GM21786 (cell line): ENCODE measurements around the gene VSIG2.
"Not testable (repeated sequence)": the region's sequence is repeated elsewhere in the genome, so short reads cannot be mapped to it uniquely, and the experiment has no call there.

Experiments
- ATAC-seq: cut with Tn5 transposase; IDR thresholded peaks from one replicate; pipeline ENCODE4 v1.9.1; 2021; ENCODE audit not compliant: unreplicated experiment

VSIG2 gene, protein sequence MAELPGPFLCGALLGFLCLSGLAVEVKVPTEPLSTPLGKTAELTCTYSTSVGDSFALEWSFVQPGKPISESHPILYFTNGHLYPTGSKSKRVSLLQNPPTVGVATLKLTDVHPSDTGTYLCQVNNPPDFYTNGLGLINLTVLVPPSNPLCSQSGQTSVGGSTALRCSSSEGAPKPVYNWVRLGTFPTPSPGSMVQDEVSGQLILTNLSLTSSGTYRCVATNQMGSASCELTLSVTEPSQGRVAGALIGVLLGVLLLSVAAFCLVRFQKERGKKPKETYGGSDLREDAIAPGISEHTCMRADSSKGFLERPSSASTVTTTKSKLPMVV

DNA sequence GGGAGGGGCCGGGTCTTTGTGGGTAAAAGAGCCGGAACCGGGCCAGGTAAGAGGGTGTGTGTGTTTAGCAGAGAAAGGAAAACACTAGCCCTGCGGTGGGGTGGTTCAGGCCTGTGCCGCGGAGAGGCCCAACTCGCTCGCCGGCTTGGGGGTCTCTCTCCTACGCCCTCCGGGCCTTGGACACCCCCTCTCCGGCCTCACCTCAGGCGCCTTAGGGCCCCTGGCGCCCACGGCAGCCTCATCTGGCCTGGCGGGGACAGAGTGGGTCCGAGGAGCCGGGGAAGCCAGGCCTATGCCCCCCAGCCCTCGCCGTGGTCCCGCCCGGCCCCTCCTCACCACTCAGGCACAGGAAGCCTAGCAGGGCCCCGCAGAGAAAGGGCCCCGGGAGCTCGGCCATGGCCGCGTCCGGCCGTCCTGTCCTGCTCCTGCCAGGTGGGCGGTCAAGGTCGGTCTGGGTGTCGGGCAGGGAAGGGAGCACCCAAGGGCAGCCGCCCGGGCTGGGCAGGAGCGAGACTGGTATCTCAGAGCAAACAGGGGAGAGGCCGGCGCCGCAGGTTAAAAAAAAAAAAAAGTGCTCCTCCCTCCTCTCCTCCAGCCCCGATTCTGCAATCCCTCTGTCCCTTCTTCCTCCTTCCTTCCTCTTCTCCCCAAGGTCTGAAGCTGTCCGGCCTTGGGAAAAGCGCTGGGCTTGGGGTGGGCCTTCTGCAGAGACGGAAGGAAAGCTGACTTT, at the start of gene VSIG2:
TSS of gene VSIG2 (minus strand) at position 515 of the 730 bp plus-strand sequence. CDS start at position 397, 118 bp downstream.
- no peak for ATAC-seq

DNA sequence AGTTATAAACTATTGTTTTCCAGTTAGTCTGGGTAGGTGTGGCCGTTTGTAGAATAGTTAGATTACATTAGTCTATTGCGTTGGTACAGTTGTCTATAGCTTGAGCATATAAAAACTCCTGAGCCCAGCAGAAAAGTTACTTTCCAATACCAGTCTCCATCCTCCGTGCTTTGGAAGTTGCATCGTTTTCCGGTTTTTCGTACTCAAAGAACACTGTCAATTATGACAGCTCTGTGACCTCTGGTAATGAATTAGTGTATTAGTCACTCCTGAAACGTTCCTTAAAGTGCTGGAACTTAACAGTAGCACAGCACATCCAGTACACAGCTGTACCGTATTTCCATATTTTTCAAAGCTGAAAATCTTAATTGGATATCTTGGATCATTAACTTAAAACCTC, 49.0 kb upstream of the VSIG2 start:
- no peak for ATAC-seq

DNA sequence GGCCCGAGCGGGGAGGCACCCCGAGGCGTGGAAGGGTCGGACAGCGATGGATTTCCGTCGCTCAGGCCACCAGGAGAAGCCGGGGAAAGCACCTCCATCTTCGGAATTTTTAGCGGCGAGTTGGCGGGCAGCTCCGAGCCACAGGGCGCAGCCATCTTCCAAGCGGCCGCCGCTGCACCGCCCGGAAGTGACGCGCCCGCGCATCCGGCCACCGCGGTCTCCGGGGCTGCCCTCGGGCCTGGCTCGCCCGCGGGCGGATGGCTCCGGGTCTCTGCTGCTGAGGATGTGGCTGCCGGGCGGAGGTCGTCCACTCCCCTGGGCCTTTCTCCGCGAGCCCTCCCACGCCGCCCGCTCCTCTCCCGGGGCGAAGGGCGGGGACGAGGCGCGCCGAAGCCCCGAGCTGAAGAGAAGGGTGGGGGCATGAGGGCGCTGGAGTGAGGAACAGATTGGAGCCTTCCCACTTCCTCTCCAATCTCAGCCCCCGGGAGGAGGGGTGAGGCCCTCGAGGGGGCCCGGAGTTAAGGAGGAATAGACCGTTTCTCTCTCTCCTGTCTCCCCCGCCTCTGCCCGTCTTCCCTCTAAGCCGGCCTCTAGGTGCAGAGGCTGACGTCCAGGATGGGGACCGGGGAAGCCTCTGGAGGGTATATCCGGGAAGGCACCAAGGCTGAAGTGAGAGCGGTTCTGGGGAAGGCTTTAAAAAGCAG, 48.3 kb upstream of the VSIG2 start, which contains the start of gene MSANTD2:
TSS of gene MSANTD2 (minus strand) at position 181 of the 704 bp plus-strand sequence. CDS start at position 155, 26 bp downstream.
- ATAC-seq = peak; percentile 89

DNA sequence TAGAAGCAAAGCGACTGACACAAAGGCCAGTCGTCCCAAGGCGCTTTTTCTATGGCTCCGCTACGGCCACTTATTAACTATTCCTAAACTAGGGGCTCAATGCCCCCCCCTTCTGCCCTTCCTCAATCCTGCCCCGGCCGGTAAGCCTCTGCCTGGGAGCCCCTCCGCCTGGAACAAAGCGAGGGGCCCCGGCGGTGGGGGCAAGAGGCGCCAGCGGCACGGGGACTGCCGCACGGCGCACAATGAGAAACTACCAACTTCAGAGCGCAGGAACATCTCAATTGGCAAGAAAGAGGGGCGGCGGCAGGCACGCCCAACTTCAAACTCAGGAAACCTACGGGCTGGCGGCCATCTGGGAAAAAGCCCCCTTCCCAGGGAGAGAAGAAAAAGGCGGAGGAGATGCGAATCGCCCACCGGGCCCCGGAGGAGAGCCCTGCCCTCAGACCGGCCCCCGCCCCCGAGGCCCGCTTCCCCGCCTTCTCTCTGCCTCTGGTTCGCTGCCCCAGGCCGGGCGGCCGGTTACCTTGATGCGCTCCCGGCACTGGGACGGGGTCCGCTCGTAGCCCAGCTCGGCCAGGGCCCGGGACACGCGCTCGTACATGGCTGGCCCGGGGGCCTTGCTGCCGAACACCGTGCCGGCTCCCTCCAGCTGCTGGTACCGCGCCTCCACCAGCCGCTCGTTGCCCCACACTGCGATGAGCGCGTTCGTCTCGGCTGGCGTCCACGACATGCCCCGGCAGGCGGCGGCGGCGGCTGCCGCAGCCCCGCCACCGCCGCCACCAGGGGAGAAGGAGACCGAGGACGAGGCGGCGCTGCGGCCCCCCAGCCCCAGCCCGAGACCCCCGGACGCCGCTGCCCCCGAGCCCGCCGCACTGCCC, 47.5 kb upstream of the VSIG2 start:
- peak; percentile 35 for ATAC-seq

DNA sequence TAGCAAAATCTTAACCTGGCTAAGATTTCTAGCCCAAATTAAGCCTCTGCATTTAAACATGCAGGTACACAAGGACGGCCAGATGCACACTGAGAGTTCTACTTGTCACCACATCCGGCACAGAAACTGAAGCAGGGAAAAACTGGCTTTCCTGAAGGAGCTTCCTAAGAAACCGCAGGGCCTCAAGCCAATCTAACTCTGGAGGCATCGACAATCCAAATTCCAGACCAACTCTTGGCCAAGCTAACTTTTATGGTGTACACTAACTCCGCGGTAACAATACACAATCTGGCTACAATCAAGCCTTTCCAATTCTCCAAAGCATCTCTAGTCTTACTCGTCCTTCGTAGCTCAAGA, 46.9 kb upstream of the VSIG2 start:
- ATAC-seq = no peak

DNA sequence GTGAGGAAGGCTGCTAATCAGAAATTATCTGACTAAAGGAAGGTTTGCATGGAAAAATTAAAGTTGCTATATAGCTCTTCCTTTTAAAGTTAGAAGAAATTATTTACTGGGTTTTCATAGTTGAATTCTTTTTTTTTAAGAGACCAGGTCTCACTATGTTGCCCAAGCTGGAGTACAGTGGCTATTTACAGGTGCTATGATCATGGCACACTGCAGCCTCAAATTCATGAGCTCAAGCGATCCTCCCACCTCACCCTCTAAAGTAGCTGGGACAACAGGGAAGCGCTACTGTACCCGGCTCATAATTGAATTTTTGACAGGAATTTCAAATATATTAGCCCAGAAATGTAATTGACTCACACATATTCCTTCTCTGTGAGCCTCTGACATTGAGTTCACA, 44.3 kb upstream of the VSIG2 start:
- no peak for ATAC-seq

DNA sequence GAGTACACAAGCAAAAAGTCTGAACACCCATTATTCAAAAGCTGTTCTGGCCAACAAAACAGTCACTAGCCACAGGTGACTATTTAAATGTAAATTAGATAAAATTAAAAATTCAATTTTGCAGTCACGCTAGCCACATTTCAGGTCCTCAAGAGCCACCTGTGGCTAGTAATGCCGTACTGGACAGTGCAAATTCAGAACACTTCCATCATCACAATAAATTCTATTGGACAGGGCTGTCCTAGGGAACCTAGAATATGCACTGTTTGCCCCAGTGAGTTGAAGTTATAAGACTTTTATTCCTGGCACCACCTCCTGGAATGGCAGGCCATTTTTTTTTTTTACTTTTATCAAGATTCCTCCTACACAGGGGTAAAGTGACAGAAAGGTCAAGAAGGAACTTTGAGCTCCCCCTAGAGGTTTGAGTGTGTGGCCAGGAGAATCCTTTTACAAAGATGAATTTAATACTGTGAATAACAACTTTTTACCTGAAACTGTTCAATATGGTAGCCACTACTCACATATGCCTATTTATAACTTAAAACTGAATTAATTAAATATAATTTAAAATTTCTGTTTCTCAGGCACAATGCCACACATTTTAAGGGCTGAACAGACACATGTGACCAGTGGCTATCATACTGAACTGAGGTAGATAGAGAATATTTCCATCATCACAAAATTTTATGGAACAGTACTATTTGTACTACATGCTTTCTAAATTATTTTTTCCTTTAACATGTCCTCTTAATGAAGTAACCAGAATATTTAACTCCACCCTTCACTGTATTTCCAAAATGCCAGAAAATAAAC, 41.6 kb upstream of the VSIG2 start:
- ATAC-seq = peak; percentile 45

DNA sequence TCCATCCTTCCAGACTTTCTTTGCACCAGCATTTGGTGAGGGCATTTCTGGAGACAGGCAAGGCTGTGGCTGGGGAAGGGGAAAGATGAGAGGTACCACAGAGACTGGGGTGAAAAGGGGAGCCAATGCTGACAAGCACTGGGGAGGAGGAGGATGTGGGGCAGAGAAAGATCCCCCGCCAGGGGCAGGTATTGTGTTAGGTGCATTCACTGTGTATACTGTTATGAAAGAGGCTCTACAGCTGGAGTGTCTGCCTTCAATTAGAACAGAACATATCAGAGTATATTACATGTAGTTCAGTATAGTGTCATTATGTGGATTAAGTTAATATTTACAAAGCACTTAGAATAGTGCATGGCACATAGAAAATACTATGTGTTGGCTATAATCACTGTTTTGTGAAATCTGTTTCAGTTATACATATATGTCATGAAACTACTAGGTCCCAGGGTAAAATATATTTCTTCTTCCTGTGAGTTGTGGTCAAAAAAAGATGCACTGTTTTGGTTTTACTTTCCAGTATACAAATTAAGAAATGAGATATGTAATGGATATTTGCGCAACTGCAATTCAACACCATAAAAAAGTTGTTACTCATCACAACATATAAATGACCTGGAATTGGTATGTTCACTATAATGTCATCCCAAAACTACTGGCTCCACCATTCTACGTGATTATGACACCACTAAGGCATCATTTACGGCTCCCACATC, 39.7 kb upstream of the VSIG2 start:
- peak; percentile 77 for ATAC-seq

DNA sequence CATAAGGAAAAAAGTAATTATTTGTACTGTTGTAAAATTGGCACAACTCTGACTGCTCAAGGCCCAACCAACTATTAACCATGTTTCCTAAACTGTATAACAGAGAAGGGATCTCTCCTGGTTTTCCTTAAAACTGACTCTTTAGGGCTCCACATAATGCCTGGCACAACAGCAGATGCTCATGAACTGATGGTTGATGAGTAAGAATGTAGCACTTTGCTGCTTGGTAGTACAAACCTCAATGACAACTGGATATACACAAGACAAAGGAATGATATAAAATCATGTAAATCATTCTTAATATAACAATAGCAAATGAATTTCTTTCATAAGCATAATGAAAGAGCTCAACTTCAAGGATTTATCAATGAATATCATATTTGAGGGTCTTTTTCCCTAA, 36.5 kb upstream of the VSIG2 start:
- no peak for ATAC-seq

DNA sequence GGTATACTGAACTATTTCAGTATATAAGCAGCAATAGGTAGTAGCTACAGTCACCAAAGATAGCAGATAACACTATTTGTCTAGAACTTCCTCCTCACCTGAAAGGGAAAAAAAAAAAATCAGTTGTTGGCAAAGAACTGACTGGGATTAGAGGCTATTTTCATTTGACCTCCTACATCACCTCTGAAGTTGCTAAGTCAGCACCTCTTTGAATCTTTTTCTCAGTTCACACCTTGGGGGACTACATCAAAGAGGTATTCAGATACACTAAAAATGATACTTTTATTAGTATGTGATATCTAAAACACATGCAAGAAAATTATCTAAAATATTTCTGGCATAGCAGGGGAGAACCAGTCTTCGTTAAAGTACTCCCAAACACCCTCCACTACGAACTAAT, 32.0 kb upstream of the VSIG2 start:
- no peak for ATAC-seq

DNA sequence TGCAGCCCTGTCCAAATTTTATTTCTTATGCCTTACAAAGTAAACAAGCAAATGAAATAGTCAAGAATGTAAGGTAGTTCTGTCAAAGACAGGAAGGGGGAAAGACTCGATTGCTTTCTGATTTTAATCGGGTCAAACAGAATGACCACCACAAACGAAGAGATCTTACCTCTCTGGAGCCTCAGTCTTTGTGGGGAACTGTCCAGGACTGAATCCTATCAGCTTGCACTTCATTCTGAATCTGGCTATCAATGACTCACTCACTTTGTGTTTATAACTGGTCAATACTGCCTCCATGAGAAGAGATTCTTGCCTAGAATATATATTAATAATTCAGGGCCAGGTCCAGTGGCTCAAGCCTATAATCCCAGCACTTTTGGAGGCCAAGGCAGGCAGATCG, 30.9 kb upstream of the VSIG2 start:
- no peak for ATAC-seq

DNA sequence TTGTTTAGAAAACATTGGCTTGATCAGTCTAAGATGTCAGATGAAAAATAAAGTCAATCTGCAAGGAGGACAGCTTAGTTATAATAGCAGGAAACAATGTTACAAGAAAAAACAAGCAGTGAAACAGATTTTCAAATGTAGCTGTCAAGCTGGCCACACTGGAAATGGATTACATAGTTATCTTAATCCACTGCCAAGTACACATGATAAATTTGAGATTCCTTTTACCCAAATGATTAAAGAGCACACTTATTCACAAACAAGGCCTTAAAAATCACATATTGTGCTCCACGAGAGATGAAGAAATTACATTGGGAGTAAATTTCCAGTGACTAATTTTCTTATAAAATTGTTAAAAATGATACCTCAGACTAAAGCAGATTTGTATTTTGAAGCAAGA, 27.5 kb upstream of the VSIG2 start:
- no peak for ATAC-seq

DNA sequence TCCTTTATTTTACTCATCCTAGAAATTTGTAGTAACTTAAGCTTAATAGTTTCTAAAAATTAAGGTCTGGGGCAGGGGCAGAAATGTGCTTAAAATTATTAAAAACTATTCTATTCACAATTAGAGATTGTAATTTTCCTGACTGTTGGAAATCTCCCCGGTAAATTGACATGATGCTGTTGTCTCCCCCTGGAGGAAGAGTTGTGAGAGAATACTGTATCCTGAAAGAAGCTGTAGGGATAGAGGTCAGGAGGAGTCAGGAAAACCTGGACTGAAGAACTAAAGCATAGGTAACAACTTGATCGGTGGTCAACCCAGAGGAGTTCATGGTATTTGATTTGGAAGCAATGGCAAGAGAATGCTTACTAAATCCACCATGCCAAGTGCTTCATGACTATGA, 26.2 kb upstream of the VSIG2 start:
- no peak for ATAC-seq

DNA sequence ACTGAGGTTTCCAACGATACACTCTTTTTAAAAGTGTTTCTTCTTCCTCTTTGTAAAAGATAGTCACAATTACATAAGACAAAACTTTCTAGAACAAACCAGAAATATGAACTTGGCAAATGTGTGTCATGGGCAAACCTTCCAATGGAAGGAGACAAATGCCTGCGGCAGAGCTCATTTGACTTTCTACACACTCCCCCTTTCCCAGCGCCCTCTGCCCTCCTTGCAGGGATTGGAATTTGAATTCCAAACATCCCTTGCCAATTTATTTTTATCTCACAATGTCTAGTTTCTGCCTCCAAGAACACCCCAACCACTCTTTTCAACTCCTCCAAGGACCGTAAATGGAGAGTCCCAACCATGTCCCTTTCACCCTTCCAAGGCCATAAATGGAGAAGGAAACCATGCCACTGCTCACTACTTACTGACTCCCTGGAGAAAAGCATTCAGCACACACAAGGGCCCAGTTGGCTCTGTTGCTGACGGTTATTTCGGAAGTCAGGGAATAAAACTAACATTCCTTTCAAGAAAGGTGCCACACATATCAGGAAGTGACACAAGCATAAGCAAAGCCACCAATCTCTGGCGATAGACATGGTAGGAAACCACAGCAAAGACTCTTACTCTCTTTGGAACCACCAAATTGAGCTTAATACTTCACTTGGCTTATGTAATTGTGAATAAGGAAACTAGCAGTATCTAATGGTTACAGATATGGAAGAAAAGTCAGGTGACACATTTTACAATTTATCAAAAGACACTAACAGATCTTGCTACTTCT, 25.0 kb upstream of the VSIG2 start:
- ATAC-seq = no peak

DNA sequence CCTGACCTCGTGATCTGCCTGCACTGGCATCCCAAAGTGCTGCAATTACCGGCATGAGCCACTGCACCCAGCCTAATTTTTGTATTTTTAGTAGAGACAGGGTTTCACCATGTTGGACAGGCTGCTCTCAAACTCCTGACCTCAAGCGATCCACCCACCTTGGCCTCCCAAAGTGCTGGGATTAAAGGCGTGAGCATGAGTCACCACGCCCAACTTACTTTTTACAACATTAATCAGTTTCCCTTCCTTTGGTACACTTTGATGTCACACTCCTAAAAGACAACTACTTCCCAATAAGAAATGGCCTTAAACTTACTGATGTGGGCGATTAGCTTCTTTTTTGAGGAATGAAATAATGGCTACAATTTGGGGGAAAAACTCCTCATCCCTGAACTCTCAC, 18.9 kb upstream of the VSIG2 start:
- not testable (repeated sequence) for ATAC-seq

DNA sequence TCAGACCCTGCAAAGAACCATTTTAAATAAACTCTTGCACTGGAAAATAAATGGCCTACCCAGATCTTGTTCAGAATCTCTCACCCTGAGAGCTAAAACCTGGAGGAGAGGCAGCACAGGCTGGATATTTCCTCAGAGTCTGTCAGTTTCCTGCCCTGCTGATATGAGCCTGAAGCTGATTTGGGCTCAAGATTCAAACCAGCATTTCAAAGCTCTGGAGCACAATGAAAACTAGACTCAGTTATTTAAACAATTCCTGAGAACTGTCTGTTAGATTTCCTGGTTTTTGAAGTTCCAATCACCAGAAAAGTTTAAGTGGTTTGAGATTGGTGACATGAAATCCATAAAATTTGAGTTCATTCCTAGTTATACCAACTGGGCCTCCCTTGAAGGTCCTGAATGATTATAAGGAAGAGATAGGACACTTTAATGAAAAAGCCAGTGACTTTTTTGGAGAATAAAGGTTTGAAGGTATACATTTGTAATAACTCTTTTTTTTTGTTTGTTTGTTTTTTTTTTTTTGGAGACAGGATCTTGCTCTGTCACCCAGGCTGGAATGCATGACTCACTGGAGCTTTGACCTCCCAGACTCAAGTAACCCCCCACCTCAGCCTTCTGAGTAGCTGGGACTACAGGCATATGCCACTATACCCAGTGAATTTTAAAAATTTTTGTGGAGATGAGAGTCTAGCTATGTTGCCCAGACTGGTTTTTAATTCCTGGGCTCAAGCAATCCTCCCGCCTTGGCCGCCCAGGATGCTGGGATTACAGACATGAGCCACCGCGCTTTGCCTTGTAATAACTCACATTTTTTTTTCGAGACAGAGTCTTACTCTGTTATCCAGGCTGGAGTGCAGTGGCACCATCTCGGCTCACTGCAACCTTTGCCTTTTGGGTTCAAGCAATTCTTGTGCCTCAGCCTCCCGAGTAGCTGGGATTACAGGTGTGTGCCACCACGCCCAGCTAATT, 18.0 kb upstream of the VSIG2 start:
- no peak for ATAC-seq

DNA sequence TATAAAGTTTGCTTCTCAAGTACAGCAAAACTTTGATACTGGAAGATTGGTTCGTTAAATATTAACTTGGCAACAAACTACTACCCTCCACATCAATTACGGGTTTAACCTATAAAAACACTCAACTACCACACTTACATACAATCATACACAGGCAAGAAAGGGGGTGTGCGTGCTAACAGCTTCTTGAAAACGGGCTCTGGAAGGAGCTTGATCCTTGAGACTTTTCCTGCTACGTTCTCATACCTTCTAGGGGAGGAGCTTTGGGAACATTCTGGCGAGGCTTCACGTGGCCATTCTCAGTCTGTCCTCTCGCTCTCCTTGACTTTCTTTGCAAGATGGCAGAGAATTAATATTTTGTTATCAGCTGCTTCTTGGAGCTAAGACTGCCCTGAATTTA, 16.9 kb upstream of the VSIG2 start:
- no peak for ATAC-seq

DNA sequence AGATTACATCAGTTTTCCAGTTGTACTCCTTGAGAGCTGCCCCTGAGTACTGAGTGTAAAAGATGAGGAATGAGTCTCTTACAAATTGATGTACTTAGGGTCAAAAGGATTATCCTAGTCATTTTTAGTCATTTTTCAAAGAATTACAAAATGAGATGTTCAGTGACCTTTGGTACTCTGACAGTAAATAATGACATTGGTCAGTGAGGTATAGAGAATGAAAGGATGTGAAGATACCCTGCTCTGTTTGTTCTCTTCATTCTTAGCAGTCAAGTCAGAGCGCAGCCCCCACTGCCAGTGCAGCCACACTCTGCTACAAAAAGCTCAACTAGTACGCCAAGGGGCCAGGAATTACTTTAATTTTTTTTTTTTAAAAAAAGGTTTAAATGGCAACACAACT, 14.1 kb upstream of the VSIG2 start:
- no peak for ATAC-seq
